Medulla oblongata (tissue), 1 donor: Measurements from ENCODE around the gene ZDHHC17.
"Not testable (repeated sequence)": the region's sequence is repeated elsewhere in the genome, so short reads cannot be mapped to it uniquely, and the experiment has no call there.

Experiments
- DNase-seq: peaks from one replicate; pipeline ENCODE4 v3.0.0-alpha.2; 2015; ENCODE audit errors: extremely low spot score

ZDHHC17 gene

GRCh38 chr12:76763746-76764675 lies at the start of gene ZDHHC17:
Gene ZDHHC17 (plus strand): TSS chr12:76764115. CDS start chr12:76764237, 122 bp downstream.
- DNase-seq: peak; percentile 94

- no peak for DNase-seq
Measured at GRCh38 chr12:76714415-76714814, 49.5 kb upstream of the ZDHHC17 start.

- DNase-seq: no peak
Measured at GRCh38 chr12:76714861-76715260, 49.1 kb upstream of the ZDHHC17 start.

- DNase-seq: no peak
Measured at GRCh38 chr12:76715332-76715731, 48.6 kb upstream of the ZDHHC17 start.

GRCh38 chr12:76717314-76717713 lies 46.6 kb upstream of the ZDHHC17 start:
- no peak for DNase-seq

GRCh38 chr12:76719171-76720041 lies 44.5 kb upstream of the ZDHHC17 start:
- DNase-seq: peak; percentile 84

GRCh38 chr12:76720068-76720467 lies 43.8 kb upstream of the ZDHHC17 start:
- no peak for DNase-seq

- DNase-seq: no peak
Measured at GRCh38 chr12:76726626-76727025, 37.3 kb upstream of the ZDHHC17 start.

GRCh38 chr12:76732188-76732587 lies 31.7 kb upstream of the ZDHHC17 start:
- not testable (repeated sequence) for DNase-seq

- DNase-seq: not testable (repeated sequence)
Measured at GRCh38 chr12:76737689-76738088, 26.2 kb upstream of the ZDHHC17 start.

- DNase-seq: no peak
Measured at GRCh38 chr12:76738824-76739579, 24.9 kb upstream of the ZDHHC17 start.

- DNase-seq: no peak
Measured at GRCh38 chr12:76739896-76740295, 24.0 kb upstream of the ZDHHC17 start.

GRCh38 chr12:76740501-76740900 lies 23.4 kb upstream of the ZDHHC17 start:
- DNase-seq: no peak

GRCh38 chr12:76745343-76745742 lies 18.6 kb upstream of the ZDHHC17 start:
- no peak for DNase-seq

- DNase-seq: no peak
Measured at GRCh38 chr12:76746516-76746915, 17.4 kb upstream of the ZDHHC17 start.

- DNase-seq: no peak
Measured at GRCh38 chr12:76747245-76747644, 16.7 kb upstream of the ZDHHC17 start.

- no peak for DNase-seq
Measured at GRCh38 chr12:76755829-76756379, 8.0 kb upstream of the ZDHHC17 start.

GRCh38 chr12:76757694-76758093 lies 6.2 kb upstream of the ZDHHC17 start:
- no peak for DNase-seq

- no peak for DNase-seq
Measured at GRCh38 chr12:76762601-76762980, 1.3 kb upstream of the ZDHHC17 start.

- DNase-seq: peak; percentile 54
Measured at GRCh38 chr12:76764856-76765255, 941 bp downstream of the ZDHHC17 start.

GRCh38 chr12:76765598-76765997 lies 1.7 kb downstream of the ZDHHC17 start:
- no peak for DNase-seq
